Gastrocnemius medialis (tissue), 4 donors: Measurements from ENCODE around the gene SPECC1.

Source experiments
- POLR2A ChIP-seq, 2 donors: fragments of 450-650 bp; IDR thresholded peaks; one replicate each; pipeline ENCODE4 v1.6.1; 2017; ENCODE audit warnings: antibody characterized with exemption in 2 of 2, mild to moderate bottlenecking in 2 of 2, moderate library complexity in 2 of 2
- TF ChIP-seq, protein P1 (sequence below), 5 experiments: fragments of 450-650 bp in 3 of 5; fragments of 200-600 bp in 2 of 5; sonication (generic) in 2 of 5; IDR thresholded peaks in 4 of 5; conservative IDR thresholded peaks in 1 of 5; 1 replicate in 4 of 5; 2 replicates in 1 of 5; pipeline ENCODE4 v1.5.1; 2016 to 2019; ENCODE audit warnings: antibody characterized with exemption in 5 of 5, mild to moderate bottlenecking in 3 of 5, moderate library complexity in 3 of 5

DNA sequence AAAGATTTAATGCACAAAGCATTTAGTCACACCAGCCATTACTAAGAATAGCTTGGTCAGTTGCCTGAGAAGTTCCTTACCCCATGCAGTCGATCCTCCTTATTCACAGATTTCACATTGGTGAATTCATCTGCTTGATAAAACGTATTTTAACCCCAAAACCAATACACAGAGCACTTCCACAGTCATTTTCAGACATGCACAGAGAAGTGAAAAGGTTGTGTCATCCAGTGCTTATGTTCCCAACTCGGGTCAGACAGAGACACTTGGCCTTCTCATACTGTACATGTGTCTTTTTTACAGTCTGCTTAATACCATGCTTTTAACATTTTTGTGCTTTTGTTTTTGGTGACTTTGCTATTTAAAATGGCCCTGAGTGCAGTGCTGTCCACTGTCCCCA, 219.7 kb downstream of the SPECC1 start:
- TF ChIP-seq, protein P1, sequence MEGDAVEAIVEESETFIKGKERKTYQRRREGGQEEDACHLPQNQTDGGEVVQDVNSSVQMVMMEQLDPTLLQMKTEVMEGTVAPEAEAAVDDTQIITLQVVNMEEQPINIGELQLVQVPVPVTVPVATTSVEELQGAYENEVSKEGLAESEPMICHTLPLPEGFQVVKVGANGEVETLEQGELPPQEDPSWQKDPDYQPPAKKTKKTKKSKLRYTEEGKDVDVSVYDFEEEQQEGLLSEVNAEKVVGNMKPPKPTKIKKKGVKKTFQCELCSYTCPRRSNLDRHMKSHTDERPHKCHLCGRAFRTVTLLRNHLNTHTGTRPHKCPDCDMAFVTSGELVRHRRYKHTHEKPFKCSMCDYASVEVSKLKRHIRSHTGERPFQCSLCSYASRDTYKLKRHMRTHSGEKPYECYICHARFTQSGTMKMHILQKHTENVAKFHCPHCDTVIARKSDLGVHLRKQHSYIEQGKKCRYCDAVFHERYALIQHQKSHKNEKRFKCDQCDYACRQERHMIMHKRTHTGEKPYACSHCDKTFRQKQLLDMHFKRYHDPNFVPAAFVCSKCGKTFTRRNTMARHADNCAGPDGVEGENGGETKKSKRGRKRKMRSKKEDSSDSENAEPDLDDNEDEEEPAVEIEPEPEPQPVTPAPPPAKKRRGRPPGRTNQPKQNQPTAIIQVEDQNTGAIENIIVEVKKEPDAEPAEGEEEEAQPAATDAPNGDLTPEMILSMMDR (IDR thresholded peaks at IDR 0.05 in 4 of 5, conservative IDR thresholded peaks at IDR 0.05 in 1 of 5) = no peak
- no peak for TF ChIP-seq POLR2A (IDR thresholded peaks at IDR 0.05)
